HG02798 (cell line): ENCODE results near the gene OR1I1.
"Not testable (repeated sequence)": the region's sequence is repeated elsewhere in the genome, so short reads cannot be mapped to it uniquely, and the experiment has no call there.

ENCODE experiments used
- ATAC-seq: cut with Tn5 transposase; IDR thresholded peaks from one replicate; pipeline ENCODE4 v1.9.1; 2021; ENCODE audit warnings: mild to moderate bottlenecking; ENCODE audit not compliant: unreplicated experiment, poor library complexity

OR1I1 gene

DNA sequence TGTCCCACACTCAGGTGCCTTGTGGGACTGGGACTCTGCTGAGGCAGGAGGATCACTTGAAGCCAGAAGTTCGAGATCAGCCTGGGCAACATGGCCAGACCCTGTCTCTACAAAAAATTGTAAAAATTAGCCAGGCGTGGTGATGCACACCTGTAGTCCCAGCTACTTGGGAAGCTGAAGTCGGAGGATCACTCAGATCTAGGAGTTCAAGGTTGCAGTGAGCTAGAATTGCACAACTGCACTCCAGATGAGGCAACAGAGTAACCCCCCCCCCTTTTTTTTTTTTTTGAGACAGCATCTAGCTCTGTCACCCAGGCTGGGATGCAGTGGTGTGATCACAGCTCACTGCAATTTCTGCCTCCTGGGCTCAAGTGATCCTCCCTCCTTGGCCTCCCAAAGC is 14.2 kb downstream of the OR1I1 start:
- ATAC-seq: no peak

- not testable (repeated sequence) for ATAC-seq
These were observed 16.0 kb downstream of the OR1I1 start for GRCh38 chr19:15097980-15098379.

- no peak for ATAC-seq
These were observed 16.4 kb downstream of the OR1I1 start for GRCh38 chr19:15098460-15098859.

DNA sequence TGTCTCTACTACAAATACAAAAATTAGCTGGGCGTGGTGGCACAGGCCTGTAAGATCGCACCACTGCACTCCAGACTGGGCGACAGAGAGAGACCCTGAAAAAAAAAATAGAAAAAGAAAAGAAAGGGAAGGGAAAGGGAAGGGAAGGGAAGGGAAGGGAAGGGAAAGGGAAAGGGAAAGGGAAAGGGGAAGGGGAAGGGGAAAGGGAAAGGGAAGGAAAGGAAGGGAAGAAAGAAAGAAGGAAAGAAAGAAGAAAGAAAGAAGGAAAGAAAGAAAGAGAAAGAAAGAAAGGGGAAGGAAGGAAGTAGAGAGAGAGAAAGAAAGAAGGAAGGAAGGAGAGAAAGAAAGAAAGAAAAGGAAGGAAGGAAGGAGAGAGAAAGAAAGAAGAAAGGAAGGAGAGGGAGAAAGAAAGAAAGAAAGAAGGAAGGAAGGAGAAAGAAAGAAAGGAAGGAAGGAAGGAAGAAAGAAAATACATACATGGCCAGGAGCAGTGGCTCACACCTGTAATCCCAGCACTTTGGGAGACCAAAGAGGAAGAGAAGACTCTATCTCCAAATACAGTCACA is 17.1 kb downstream of the OR1I1 start:
- no peak for ATAC-seq

DNA sequence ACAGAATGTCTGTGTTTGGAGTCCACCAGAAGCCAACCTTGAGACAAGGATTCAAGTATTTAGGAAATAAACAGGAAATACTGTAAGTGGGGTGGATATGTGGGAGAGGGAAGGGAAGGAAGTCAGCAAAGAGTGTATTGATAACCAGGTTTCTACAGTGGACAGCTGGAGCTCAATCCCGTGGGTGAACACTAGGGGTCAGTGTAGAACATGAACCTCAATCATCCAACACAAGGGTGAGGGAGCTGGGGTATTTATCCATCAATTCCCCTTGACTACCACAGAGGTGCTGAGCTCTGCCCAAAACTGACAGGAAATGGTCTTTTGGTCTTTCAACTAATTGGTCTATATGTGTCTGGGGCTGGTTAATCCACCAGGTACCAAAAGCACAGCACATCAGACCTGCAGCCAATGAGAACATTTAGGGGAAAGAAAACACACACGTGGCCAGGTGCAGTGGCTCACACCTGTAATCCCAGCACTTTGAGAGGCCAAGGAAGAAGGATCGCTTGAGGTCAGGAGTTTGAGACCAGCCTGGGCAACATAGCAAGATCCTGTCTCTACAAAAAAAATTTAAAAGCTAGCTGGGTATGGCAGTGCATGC is 19.6 kb downstream of the OR1I1 start:
- no peak for ATAC-seq

GRCh38 chr19:15104003-15104402 is 22.0 kb downstream of the OR1I1 start:
- no peak for ATAC-seq

DNA sequence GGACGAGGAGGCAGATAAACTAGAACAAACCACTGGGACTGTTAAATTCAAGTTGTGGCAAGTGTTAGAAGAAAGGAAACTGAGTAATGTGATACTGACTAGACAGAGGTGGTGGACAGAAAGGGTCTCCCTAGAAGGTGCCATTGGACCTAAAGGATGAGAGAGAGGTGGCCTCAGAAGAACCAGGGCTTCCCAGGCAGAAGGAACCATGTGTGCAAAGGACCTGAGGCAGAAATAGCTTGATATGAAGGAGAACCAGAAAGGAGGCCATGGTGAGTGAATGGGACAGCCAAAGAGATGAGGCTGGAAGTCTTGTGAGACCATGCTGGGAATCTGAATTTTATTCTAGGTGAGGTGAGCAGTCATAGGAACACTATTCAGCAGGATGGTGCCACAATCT is 22.4 kb downstream of the OR1I1 start:
- ATAC-seq: no peak

GRCh38 chr19:15105044-15105443 is 23.0 kb downstream of the OR1I1 start:
- ATAC-seq: no peak

- ATAC-seq: no peak
These were observed 25.3 kb downstream of the OR1I1 start, which contains the start of gene SYDE1 for GRCh38 chr19:15107061-15108010. SYDE1 (plus strand) TSS chr19:15107401; CDS start chr19:15107434, 33 bp downstream.

GRCh38 chr19:15108145-15108844 is 26.3 kb downstream of the OR1I1 start:
- ATAC-seq: no peak

GRCh38 chr19:15108845-15109767 is 27.1 kb downstream of the OR1I1 start:
- ATAC-seq: no peak

GRCh38 chr19:15109768-15110417 is 27.9 kb downstream of the OR1I1 start:
- ATAC-seq: no peak

- ATAC-seq: no peak
These were observed 28.4 kb downstream of the OR1I1 start for GRCh38 chr19:15110418-15110815.

- ATAC-seq: no peak
These were observed 29.7 kb downstream of the OR1I1 start for GRCh38 chr19:15111758-15112157.

DNA sequence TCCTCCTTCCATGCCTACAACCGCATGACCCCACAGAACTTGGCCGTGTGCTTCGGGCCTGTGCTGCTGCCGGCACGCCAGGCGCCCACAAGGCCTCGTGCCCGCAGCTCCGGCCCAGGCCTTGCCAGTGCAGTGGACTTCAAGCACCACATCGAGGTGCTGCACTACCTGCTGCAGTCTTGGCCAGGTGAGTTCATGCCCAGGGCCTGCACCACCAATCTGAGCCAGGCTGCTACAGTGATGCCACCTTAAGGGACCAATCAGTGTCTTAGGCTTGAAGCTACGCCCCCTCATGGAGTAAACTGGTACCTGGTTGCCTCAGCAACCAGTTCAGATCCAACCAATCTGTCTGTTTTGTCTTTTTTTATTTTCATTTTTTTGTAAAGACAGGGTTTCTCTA is 30.4 kb downstream of the OR1I1 start:
- ATAC-seq: no peak

DNA sequence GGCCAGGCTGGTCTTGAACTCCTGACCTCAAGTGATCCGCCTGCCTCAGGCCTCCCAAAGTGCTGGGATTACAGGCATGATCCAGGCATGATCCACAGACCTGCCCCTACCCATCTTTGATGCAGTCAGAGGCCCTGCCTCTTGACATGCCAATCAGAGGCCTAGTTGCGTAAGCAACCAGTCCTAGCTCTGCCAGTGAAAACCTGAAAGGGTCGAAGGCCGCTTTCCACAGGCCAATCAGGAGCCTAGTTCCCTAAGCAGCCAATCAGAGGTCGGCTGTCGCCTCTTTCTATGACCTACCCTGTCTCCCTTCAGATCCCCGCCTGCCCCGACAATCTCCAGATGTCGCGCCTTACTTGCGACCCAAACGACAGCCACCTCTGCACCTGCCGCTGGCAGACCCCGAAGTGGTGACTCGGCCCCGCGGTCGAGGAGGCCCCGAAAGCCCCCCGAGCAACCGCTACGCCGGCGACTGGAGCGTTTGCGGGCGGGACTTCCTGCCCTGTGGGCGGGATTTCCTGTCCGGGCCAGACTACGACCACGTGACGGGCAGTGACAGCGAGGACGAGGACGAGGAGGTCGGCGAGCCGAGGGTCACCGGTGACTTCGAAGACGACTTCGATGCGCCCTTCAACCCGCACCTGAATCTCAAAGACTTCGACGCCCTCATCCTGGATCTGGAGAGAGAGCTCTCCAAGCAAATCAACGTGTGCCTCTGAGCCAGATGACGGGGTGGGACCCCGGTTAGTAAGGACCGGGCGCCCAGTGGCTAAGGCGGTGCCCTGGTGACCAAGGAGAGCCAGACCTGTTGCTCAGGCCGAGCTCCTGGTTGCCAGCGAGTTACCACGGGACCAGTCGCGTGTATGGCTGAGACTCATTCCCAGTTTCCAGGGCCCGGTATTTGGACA is 31.5 kb downstream of the OR1I1 start:
- no peak for ATAC-seq

GRCh38 chr19:15114153-15114540 is 32.1 kb downstream of the OR1I1 start:
- ATAC-seq: no peak

DNA sequence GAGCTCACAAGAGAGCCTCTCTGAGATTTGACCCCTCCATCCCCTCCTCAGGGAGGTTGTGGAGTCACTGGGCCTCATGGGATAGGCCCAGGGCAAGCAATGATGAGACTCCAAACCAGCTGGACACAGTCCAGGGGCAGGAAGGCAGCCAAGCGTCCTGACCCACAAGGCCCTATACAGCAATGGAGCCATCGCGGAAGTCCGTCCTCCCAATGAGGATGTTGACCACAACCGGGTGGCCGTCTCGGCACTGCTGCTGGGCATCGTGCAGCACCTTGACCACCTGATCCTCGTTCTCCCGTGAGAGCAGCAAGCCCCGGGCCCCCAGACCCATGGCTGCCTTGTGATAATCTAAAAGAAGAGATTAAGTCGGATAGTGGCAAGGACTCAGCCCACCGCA is 33.1 kb downstream of the OR1I1 start:
- ATAC-seq: no peak
